ENCODE data around the gene SPAG16. TPM values are rescaled to one million over a fixed set of nuclear protein-coding genes. Genes with fewer than 3 reads are reported as not detected.
"Not testable (repeated sequence)": the region's sequence is repeated elsewhere in the genome, so short reads cannot be mapped to it uniquely, and the experiment has no call there.

Gene SPAG16
- polyA plus RNA-seq, 3 donors: 67.5 to 76.2 (median 73.5) TPM

DNA sequence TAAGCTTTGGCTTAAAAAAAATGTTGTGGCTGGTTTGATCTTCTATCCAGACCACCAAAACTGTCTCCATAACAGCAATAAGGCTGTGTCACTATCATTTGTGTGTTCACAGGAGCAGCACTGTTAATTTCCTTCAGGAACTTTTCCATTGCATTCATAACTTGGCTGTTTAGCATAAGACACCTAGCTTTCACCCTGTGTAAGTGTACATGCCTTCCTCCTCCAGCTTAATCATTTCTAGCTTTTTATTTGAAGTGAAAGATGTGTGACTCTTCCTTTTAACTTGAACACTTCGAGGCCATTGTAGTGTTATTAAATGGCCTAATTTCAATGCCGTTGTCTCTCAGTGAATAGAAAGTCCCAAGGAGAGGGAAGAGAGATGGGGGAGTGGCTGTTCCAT, 773.7 kb downstream of the SPAG16 start:
- DNase-seq (ENCODE audit: low read depth in 3 of 3, low spot score in 2 of 3): no peak

GRCh38 chr2:214062279-214062678, 778.0 kb downstream of the SPAG16 start:
- not testable (repeated sequence) for DNase-seq (ENCODE audit: low read depth in 3 of 3, low spot score in 2 of 3)

DNA sequence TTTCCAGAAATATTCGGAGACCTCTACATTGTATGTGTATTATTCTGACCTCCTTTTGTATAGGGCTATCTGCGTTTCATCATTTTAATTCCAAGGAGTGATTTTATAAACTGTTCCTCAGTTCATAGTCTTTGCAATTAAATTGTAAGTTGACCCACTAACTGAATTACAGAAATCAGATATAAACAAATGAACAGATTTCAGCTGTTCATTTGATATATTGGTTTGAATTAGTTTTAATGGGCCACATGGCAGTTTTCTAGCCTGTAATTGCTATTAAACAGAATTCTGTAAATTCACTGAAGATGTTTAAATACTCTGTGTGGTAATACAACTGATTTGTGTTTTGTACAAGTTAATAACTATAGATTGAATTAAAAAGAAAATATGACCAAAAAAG, 780.2 kb downstream of the SPAG16 start:
- no peak for DNase-seq (ENCODE audit: low read depth in 3 of 3, low spot score in 2 of 3)

- DNase-seq (ENCODE audit: low read depth in 3 of 3, low spot score in 2 of 3): no peak
Observed at GRCh38 chr2:214066862-214067261, 782.6 kb downstream of the SPAG16 start.

DNA sequence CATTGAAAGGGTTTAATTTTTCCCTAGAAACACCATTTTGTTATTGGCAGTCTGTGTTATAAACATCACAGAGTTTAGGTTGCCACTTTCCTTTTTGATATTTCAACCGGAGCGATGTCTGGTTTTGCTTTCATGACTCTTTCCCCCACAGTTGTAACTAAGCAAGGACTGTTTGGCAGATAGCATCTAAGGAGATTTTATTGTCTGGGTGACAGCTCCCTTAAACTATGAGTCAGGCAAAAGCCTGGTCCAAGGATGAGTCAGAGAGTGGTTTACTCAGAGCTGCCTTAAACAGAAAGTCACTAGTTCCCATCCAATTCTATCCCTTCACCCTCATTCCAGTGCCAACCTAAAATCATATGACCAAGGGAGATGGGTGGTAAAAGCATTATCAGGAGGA, 785.0 kb downstream of the SPAG16 start:
- DNase-seq (ENCODE audit: low read depth in 3 of 3, low spot score in 2 of 3): peak in 1 of 3 donors; percentile 12

GRCh38 chr2:214075456-214075855, 791.2 kb downstream of the SPAG16 start:
- no peak for DNase-seq (ENCODE audit: low read depth in 3 of 3, low spot score in 2 of 3)

GRCh38 chr2:214076527-214076926, 792.3 kb downstream of the SPAG16 start:
- no peak for DNase-seq (ENCODE audit: low read depth in 3 of 3, low spot score in 2 of 3)

DNA sequence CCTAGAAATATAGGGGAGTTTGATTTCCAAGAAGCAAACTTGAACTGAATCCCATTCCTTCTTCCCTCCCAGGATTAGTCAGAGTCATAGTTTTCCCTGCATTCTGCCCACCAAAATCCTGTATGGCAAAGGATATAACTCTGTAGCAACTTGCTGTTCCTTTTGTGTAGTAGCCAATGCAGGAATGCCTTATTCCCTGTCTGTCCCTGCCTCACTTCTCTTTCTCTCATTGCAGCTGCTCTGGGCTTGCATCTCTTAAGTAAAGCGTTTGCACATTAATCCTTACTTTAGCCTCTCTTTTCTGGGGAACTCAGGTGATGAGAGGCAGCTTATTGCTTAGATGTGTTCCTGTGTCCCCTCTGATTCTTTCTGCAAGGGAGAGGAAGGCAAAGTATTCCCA, 793.5 kb downstream of the SPAG16 start:
- DNase-seq (ENCODE audit: low read depth in 3 of 3, low spot score in 2 of 3): no peak

- DNase-seq (ENCODE audit: low read depth in 3 of 3, low spot score in 2 of 3): no peak
Observed at GRCh38 chr2:214079032-214079431, 794.8 kb downstream of the SPAG16 start.

- no peak for DNase-seq (ENCODE audit: low read depth in 3 of 3, low spot score in 2 of 3)
Observed at GRCh38 chr2:214088536-214088935, 804.3 kb downstream of the SPAG16 start.

GRCh38 chr2:214096208-214096715, 812.0 kb downstream of the SPAG16 start:
- no peak for DNase-seq (ENCODE audit: low read depth in 3 of 3, low spot score in 2 of 3)

DNA sequence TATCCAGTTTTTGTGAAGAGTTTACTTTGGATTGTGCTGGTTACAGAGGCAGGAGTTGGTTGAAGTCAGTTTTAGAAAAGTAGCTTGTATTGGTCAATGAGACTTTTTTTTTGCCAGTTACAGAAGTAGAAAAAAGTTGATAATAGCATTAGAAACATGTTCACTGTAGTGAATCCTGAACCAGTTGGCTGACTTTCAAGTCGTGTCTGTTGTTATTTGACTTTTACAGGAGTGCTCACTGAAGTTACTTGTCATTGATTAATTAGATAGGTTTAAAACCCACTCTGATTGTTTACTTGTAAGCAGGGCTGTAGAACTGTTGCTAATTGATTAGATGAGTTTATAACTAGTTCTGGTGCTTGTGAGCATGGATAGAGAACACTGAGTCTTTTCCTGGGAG, 814.5 kb downstream of the SPAG16 start:
- no peak for DNase-seq (ENCODE audit: low read depth in 3 of 3, low spot score in 2 of 3)

DNA sequence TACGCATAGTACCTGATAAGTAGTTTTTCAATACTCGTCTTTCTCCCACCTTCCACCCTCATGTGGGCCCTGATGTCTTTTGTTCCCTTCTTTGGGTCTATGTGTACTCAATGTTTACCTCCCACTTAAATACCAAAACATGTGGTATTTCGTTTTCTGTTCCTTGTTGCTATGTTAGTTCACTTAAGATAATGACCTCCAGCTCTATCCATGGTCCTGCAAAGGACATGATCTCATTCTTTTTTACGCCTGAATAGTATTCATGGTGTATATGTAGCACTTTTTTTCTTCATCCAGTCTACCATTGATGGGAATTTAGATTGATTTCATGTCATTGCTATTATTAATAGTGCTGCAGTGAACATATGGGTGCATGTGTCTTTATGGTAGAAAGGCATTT, 816.2 kb downstream of the SPAG16 start:
- DNase-seq (ENCODE audit: low read depth in 3 of 3, low spot score in 2 of 3): no peak

DNA sequence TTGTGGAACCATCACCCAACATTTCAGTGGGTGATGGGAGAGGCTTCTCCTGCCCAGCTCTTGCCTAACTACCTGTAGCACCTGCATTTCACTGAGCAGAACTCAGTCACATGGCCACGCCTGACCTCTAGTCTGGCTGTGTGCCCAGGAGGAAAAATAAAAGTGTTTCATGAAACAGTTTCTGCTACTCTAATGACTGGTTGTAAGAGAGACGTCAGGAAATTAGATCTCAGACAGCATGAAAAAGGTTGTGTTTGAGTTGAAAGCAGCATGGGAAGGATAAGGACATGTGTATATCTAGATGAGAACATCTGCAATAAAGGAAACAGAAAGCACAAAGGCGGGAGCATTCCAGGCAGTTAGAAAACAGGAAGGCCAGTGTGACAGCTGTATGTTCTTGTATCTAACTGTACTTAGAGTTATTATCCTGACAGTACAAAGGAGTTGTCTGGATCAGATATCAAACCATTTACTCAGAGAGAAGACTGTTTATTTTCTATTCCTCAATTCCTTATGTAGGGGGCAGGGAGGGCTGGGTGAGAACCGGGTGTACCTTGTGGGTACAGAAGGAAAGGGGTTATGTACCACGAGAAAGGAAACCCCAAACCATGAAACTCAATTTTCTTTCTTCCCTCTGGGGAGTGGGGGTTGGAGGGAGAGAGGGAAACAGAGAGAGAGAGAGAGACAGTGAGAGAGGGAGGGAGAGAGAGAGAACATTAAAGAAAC, 819.2 kb downstream of the SPAG16 start:
- peak; percentile 12 to 31 (median 23) for DNase-seq (ENCODE audit: low read depth in 3 of 3, low spot score in 2 of 3)

GRCh38 chr2:214104219-214104618, 820.0 kb downstream of the SPAG16 start:
- no peak for DNase-seq (ENCODE audit: low read depth in 3 of 3, low spot score in 2 of 3)

DNA sequence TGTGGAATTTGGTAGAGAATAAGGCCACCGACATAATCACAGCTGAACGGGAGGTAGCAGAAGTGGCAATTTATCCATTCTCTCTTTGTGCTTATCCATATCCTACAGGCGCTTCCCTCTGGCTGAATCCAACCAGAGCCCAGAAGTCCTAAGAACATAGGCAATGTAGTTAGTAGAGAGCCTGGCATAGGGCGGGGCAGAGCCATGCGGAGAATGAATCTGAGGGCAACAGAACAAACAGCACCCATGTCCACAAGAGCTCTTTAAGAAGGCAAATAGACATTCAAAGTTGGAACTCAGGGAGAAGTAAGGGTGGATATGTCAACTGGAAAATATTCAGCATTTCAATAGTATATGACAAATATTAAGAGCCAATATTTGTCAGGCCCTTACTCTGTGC, 820.7 kb downstream of the SPAG16 start:
- DNase-seq (ENCODE audit: low read depth in 3 of 3, low spot score in 2 of 3): no peak

DNA sequence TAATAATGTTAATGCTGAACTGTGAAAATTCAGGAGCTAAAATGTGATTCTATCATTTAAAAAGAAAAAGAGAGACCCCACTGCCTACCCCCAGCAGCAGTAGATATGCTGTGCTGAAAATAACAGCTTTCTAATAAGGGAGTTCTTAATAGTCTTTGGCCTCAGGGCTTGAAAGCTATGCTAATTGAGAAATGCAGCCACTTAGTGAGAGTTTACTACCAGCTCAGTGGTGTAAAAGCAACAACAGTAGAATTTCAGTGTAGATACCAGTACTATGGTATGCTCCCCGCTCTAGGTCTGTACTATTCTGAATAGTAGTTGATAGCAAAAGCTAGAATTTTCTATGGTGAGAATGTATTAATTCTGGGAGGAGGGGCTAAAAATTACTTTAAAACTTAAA, 823.5 kb downstream of the SPAG16 start:
- no peak for DNase-seq (ENCODE audit: low read depth in 3 of 3, low spot score in 2 of 3)

GRCh38 chr2:214108598-214108997, 824.3 kb downstream of the SPAG16 start:
- DNase-seq (ENCODE audit: low read depth in 3 of 3, low spot score in 2 of 3): no peak

DNA sequence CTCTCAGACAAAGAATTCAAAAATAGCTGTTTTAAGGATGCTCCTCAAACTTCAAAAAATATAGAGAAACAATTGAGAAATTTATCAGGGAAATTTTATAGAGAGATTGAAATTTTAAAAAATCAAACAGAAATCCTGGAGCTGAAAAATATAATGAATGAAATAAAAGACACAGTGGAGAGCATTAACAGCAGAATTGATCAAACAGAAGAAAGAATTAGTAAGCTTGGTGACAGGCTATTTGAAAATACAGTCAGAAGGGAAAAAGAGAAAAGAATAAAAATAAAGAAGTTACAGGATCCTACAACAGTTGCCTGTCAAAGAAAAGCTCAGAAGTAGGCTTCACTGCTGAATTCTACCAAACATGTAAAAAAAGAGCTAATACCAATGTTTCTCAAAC, 832.8 kb downstream of the SPAG16 start:
- DNase-seq (ENCODE audit: low read depth in 3 of 3, low spot score in 2 of 3): no peak

- DNase-seq (ENCODE audit: low read depth in 3 of 3, low spot score in 2 of 3): no peak
Observed at GRCh38 chr2:214126135-214126534, 841.9 kb downstream of the SPAG16 start.

- no peak for DNase-seq (ENCODE audit: low read depth in 3 of 3, low spot score in 2 of 3)
Observed at GRCh38 chr2:214127170-214127569, 842.9 kb downstream of the SPAG16 start.

GRCh38 chr2:214127571-214127970, 843.3 kb downstream of the SPAG16 start:
- DNase-seq (ENCODE audit: low read depth in 3 of 3, low spot score in 2 of 3): no peak

DNA sequence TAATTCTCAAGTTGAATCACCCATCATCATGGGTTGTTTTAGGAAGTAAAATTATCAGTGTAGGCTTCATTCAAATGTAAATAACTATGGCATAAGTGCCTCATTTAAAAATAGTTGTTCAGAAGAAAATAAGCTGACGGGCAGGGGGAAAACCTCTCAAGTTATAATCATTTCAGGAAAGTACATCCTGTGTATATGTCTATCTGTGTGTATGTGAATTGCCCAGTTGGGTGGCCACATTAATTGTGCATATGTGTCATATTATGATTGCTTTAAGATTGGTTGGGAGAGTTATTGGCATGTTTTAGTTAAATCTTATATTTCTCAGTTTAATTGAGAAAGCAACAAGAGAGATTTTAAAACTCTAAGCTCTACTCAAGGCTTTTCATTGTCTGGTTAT, 843.8 kb downstream of the SPAG16 start:
- no peak for DNase-seq (ENCODE audit: low read depth in 3 of 3, low spot score in 2 of 3)
